H1 (cell line): Measurements from ENCODE around the gene POM121L12. TPM values are rescaled to one million over a fixed set of nuclear protein-coding genes. Genes with fewer than 3 reads are reported as not detected.

Experiments
- EGR1 ChIP-seq: IDR thresholded peaks from 2 replicates; pipeline ENCODE4 v1.6.1; 2011; ENCODE audit warnings: low read depth, low read length, borderline replicate concordance
- NANOG ChIP-seq: IDR thresholded peaks from 2 replicates; pipeline ENCODE4 v1.6.1; 2011; ENCODE audit warnings: low read length, low read depth, mild to moderate bottlenecking, inconsistent platforms; ENCODE audit not compliant: insufficient read depth, poor library complexity, severe bottlenecking
- polyA plus RNA-seq, 7 experiments: library from polyadenylated mRNA; depleted of rRNA in 3 of 7; stranded (reverse) in 5 of 7; unstranded in 2 of 7; fragments of >200 nt in 5 of 7; fragments of 200-250 nt in 2 of 7; gene quantifications; 1 replicate in 5 of 7; 2 replicates in 1 of 7; 4 replicates in 1 of 7; pipeline versions ENCODE4 v1.2.1 to v1.2.3, GENCODE V29; 2011 to 2013; ENCODE audit warnings: missing spikeins in 2 of 7, mixed read lengths in 2 of 7
- total RNA-seq: library from RNA; stranded (reverse); fragmentation: NEBNext Ultra II Directional; extraction: Animal tissue kit (Norgen Biotek cat#: 25700); gene quantifications from 2 replicates; pipeline ENCODE4 v1.2.1, GENCODE V29; 2021
- TF ChIP-seq, protein P1 (sequence below): fragments of 300-600 bp; sonication (generic); IDR thresholded peaks from 2 replicates; pipeline ENCODE4 v1.7.1; 2012; ENCODE audit warnings: low read length, moderate library complexity, mild to moderate bottlenecking, inconsistent platforms; ENCODE audit not compliant: insufficient replicate concordance

Gene POM121L12
- total and polyA plus RNA-seq, 2 of the 8 experiments (the other 6 are each of a cell fraction or from before 2014, with no cell fraction given) = not detected

DNA sequence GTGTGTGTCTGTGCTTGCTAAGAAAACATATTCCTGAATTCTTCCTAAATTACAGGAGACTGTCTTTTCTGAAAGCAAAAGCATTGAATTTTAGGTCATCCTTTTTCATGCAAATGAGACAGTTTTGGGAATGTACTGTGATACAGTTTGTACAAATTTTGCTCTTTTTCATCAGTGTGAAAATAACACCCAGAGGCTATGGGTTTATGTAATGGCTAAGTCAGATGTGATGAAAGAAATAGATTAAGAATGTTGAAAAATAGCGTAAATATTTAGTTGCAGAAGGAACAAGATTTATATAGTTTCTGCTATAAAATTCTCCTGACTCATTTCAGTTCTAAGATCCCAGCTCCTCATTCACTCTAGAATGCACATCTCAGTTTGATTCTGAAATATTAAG is 24.6 kb downstream of the POM121L12 start (continued):
- TF ChIP-seq, protein P1, sequence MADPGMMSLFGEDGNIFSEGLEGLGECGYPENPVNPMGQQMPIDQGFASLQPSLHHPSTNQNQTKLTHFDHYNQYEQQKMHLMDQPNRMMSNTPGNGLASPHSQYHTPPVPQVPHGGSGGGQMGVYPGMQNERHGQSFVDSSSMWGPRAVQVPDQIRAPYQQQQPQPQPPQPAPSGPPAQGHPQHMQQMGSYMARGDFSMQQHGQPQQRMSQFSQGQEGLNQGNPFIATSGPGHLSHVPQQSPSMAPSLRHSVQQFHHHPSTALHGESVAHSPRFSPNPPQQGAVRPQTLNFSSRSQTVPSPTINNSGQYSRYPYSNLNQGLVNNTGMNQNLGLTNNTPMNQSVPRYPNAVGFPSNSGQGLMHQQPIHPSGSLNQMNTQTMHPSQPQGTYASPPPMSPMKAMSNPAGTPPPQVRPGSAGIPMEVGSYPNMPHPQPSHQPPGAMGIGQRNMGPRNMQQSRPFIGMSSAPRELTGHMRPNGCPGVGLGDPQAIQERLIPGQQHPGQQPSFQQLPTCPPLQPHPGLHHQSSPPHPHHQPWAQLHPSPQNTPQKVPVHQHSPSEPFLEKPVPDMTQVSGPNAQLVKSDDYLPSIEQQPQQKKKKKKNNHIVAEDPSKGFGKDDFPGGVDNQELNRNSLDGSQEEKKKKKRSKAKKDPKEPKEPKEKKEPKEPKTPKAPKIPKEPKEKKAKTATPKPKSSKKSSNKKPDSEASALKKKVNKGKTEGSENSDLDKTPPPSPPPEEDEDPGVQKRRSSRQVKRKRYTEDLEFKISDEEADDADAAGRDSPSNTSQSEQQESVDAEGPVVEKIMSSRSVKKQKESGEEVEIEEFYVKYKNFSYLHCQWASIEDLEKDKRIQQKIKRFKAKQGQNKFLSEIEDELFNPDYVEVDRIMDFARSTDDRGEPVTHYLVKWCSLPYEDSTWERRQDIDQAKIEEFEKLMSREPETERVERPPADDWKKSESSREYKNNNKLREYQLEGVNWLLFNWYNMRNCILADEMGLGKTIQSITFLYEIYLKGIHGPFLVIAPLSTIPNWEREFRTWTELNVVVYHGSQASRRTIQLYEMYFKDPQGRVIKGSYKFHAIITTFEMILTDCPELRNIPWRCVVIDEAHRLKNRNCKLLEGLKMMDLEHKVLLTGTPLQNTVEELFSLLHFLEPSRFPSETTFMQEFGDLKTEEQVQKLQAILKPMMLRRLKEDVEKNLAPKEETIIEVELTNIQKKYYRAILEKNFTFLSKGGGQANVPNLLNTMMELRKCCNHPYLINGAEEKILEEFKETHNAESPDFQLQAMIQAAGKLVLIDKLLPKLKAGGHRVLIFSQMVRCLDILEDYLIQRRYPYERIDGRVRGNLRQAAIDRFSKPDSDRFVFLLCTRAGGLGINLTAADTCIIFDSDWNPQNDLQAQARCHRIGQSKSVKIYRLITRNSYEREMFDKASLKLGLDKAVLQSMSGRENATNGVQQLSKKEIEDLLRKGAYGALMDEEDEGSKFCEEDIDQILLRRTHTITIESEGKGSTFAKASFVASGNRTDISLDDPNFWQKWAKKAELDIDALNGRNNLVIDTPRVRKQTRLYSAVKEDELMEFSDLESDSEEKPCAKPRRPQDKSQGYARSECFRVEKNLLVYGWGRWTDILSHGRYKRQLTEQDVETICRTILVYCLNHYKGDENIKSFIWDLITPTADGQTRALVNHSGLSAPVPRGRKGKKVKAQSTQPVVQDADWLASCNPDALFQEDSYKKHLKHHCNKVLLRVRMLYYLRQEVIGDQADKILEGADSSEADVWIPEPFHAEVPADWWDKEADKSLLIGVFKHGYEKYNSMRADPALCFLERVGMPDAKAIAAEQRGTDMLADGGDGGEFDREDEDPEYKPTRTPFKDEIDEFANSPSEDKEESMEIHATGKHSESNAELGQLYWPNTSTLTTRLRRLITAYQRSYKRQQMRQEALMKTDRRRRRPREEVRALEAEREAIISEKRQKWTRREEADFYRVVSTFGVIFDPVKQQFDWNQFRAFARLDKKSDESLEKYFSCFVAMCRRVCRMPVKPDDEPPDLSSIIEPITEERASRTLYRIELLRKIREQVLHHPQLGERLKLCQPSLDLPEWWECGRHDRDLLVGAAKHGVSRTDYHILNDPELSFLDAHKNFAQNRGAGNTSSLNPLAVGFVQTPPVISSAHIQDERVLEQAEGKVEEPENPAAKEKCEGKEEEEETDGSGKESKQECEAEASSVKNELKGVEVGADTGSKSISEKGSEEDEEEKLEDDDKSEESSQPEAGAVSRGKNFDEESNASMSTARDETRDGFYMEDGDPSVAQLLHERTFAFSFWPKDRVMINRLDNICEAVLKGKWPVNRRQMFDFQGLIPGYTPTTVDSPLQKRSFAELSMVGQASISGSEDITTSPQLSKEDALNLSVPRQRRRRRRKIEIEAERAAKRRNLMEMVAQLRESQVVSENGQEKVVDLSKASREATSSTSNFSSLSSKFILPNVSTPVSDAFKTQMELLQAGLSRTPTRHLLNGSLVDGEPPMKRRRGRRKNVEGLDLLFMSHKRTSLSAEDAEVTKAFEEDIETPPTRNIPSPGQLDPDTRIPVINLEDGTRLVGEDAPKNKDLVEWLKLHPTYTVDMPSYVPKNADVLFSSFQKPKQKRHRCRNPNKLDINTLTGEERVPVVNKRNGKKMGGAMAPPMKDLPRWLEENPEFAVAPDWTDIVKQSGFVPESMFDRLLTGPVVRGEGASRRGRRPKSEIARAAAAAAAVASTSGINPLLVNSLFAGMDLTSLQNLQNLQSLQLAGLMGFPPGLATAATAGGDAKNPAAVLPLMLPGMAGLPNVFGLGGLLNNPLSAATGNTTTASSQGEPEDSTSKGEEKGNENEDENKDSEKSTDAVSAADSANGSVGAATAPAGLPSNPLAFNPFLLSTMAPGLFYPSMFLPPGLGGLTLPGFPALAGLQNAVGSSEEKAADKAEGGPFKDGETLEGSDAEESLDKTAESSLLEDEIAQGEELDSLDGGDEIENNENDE = no peak
- TF ChIP-seq EGR1 = no peak
- TF ChIP-seq NANOG = no peak
- TF ChIP-seq, all 59 proteins: peak for 0
